DND-41 (cell line): Measurements from ENCODE around the gene C5orf52.

Experiments
- CTCF ChIP-seq: IDR thresholded peaks from 2 replicates; pipeline ENCODE4 v1.5.1; 2012; ENCODE audit warnings: borderline replicate concordance, low read length, moderate library complexity, mild to moderate bottlenecking; ENCODE audit not compliant: poor library complexity, severe bottlenecking; ENCODE audit errors: extremely low read depth
- EZH2 ChIP-seq: IDR thresholded peaks from 3 replicates; pipeline ENCODE4 v1.6.1; 2012; ENCODE audit warnings: borderline replicate concordance, low read depth, mild to moderate bottlenecking, moderate library complexity, low read length, inconsistent platforms; ENCODE audit not compliant: severe bottlenecking

- no peak for TF ChIP-seq CTCF
- TF ChIP-seq EZH2 = no peak
Observed at GRCh38 chr5:157679801-157680200, 8.5 kb downstream of the C5orf52 start.
